NB4 (cell line): Measurements from ENCODE around the gene SELENOM.

Experiments
- POLR2A ChIP-seq: IDR thresholded peaks from 2 replicates; pipeline ENCODE4 v1.6.1; 2011; ENCODE audit warnings: mild to moderate bottlenecking; ENCODE audit not compliant: insufficient read length; ENCODE audit errors: extremely low read depth
- TF ChIP-seq, protein P1 (sequence below): IDR thresholded peaks from one replicate; pipeline ENCODE4 v1.5.1; 2012; ENCODE audit warnings: low read depth, low read length

DNA sequence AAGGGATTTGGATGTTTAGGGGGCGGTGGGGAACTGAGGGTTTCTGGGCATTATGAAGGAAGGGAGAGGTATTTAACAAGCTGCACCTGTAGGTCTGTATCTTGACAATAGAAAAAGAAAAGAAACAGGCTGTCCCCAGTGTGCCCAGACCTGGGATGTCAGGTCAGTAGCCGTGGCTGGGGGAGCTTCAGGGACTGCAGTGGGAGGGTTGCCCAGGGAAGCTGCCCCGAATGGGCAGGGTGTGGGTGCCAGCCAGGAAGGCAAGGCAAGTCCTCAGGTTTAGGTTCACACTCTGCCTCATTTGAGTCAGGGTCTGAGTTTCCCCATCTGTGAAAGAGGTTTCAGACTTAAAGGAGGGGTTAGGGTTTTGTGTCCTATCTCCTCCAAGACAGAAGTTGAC lies 16.9 kb upstream of the SELENOM start:
- TF ChIP-seq, protein P1, sequence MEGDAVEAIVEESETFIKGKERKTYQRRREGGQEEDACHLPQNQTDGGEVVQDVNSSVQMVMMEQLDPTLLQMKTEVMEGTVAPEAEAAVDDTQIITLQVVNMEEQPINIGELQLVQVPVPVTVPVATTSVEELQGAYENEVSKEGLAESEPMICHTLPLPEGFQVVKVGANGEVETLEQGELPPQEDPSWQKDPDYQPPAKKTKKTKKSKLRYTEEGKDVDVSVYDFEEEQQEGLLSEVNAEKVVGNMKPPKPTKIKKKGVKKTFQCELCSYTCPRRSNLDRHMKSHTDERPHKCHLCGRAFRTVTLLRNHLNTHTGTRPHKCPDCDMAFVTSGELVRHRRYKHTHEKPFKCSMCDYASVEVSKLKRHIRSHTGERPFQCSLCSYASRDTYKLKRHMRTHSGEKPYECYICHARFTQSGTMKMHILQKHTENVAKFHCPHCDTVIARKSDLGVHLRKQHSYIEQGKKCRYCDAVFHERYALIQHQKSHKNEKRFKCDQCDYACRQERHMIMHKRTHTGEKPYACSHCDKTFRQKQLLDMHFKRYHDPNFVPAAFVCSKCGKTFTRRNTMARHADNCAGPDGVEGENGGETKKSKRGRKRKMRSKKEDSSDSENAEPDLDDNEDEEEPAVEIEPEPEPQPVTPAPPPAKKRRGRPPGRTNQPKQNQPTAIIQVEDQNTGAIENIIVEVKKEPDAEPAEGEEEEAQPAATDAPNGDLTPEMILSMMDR = no peak
- TF ChIP-seq POLR2A = no peak
